GM21576 (cell line): ENCODE measurements around the gene ZNF407.

ENCODE experiments used
- ATAC-seq: cut with Tn5 transposase; IDR thresholded peaks from one replicate; pipeline ENCODE4 v1.9.1; 2021; ENCODE audit warnings: mild to moderate bottlenecking, moderate library complexity; ENCODE audit not compliant: unreplicated experiment

ZNF407 gene

DNA sequence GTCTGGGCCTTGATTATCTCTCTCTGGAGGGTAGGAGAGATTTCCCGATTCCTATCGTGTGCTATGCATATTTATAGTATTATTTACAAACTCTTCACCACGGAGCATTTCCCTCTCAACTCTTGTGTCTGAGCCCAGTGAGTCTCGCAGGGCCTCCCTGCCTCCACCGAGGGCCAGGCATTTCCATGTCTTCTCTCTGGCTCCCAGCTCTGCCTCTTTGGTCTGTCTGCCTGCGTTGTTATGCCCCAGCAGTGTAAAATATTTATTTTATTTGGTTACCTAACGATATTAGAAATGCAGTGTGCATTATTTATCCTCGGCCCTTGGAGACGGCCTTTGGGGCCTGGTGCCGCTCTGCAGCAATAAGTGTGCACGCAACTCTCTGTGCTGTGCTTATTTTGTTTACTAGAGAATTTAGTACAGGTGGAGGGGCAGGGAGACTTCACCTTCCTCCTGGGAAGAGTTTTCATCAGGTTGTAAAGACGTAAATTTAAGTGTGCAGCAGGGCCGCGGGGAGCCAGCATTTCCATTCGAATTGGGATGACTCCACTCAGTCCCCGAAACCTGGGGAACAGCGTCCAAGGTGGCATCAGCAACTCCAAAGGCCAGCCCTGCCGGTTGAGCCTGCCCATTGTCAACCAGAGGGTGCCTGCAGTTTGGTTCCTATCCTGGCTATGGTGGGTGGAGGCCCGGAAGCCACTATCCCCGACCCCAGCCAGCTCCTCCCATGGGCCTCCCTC lies 511.1 kb downstream of the ZNF407 start:
- no peak for ATAC-seq

DNA sequence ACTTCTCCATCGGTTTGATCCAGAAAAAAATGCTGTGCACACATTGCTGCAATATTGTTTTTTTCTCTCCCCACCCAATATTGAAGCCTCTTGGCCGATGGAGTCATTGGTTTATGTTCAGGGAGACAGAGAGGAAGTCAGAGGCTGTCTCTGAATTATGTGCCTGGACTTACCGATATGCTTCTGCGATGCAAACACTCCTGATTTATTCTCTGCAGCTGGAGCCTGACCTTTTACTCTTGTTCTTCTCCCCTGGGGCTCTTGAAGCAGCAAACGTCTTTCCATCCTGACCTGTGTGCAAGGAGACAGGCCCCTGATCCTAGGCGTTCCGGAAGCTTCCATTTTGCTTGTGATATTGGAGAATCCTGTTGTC lies 511.6 kb downstream of the ZNF407 start:
- ATAC-seq = no peak

GRCh38 chr18:75109819-75110218 lies 512.1 kb downstream of the ZNF407 start:
- no peak for ATAC-seq

DNA sequence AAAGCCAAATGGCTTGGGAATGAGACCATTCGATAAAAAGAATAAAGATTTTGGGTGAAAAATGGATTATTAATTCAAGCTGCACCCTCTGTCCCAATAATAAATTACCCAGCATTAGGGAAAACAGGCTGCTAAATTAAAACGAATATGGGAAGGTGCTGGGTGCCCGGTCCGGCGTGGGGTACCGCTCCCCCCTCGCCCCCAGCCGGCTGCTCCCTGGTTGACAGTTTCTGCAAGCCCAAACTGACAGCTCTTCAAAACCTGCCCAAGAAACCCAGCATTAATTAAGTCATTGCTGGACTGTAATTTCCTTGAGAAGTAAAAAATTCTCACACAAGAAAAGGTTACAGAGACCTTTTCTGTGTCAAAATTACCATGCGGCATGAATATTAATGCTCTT lies 512.6 kb downstream of the ZNF407 start:
- no peak for ATAC-seq

DNA sequence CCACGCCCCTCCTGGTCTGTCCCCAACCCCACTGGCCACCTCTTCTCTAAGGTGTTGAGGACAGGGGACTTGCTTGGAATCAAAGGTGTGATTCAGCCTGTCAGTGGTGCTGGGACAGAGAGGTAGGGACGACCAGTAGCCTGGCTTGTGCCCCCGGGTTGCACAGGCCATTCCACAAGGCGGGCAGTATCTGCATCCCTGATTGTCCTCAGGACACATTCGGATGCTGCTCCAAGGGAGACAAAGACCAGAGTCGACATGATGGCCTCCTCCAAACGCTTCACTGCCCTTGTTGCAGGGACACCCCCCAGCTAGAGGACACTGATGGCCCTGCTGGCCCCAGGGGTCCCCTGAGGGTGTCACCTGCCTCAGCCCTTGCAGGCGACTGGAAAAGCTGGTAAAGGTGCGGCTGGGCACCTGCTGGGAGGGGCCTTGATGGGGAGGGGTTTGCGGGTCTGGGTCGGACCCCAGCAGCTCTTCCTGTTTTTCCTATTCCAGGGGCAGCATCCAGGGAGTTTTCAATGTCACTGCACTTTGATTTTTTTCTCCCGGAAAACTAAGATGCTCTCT lies 513.3 kb downstream of the ZNF407 start:
- ATAC-seq = no peak

DNA sequence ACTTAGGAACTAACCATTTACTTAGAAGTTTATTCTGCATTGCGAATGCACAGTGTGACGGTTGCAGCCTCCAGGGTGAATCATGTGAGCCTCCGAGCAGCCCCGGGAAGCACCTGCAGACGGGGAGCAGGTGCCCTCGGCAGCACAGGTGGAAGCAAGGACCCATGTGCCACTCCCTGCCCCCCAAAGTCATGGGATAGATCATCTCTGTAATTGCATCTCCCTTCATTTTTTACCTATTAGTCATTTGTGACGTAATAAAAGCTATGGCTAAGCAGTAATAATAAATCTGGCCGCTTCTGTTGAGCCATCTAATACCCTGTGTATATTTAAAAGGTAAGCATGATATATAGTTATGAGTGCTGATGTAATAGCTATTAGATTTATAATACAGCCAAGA lies 514.1 kb downstream of the ZNF407 start:
- ATAC-seq = no peak

GRCh38 chr18:75112186-75113096 lies 514.8 kb downstream of the ZNF407 start:
- ATAC-seq = no peak

GRCh38 chr18:75113455-75113854 lies 515.8 kb downstream of the ZNF407 start:
- no peak for ATAC-seq

DNA sequence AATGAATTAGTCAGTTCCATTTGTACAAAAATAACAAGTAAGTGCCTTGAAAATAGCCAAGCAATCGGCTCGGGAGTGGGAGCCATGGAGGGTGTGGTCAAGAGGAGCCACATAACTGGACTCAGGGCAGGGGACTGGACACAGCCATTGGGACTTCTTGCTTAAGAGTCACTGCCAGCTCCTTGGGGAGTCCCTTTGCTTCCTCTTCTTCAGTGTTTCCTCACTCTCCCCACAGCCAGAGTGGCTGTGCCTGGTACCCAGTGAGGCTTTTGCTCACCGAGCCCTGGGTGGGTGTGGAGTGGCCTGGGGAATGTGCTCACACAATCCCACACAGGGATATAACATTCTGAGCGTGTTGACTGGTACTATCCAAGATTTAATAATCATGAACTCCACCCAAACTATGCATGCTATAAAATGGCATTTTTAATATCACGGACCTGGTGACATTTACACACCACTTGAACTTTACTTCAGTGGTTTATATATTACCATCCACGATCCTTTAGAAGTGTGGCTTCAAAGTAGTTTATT lies 516.6 kb downstream of the ZNF407 start:
- no peak for ATAC-seq
